Head of caudate nucleus (tissue), 42 donors: ENCODE results near the gene ABHD11.
"Not testable (repeated sequence)": the region's sequence is repeated elsewhere in the genome, so short reads cannot be mapped to it uniquely, and the experiment has no call there.

Experiments used
- DNase-seq, 42 donors: peaks; one replicate each; pipeline versions ENCODE4 v3.0.0 to v3.0.0-alpha.2; 2020 to 2021; ENCODE audit warnings: mixed read lengths in 7 of 42
- intact Hi-C: fragments of 100-400 bp; cut with DNase I; formaldehyde crosslinking; loops from one replicate; pipeline ENCODE4 v1.15.0; 2022

Gene ABHD11

DNA sequence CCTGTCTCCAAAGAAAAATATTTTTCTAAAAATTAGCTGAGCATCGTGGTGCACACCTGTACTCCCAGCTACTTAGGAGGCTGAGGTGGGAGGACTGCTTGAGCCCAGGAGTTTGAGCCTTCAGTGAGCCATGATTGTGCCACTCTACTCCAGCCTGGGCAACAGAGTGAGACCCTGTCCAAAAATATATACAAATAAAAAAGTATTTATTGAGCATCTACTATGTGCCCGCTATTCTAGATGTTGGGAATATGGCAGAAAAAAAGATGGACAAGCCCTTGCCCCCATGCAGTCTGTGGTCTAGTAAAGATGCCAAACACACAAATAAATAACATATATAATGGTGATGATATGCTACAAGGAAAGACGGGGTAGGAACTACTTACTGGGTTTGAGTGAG lies 14.8 kb downstream of the ABHD11 start:
- no peak for DNase-seq
- intact Hi-C loops, result no loop called here

DNA sequence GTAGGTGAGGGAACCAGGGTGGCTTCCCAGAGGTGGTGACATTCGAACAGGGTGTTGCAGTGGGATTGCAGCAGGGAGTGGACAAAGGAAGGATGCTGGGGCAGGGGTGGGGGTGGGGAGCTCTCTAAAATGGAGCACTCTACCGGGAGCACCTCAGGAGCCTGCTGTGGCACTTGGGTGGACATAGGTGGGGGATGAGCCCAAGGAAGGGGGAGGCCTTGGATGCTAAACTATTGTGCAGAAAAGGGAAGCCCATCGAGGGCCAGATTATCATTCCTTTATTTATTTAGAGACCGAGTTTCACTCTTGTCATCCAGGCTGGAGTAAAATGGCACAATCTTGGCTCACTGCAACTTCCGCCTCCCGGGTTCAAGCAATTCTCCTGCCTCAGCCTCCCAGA lies 15.8 kb downstream of the ABHD11 start:
- no peak for DNase-seq
- intact Hi-C loops, result no loop called here

DNA sequence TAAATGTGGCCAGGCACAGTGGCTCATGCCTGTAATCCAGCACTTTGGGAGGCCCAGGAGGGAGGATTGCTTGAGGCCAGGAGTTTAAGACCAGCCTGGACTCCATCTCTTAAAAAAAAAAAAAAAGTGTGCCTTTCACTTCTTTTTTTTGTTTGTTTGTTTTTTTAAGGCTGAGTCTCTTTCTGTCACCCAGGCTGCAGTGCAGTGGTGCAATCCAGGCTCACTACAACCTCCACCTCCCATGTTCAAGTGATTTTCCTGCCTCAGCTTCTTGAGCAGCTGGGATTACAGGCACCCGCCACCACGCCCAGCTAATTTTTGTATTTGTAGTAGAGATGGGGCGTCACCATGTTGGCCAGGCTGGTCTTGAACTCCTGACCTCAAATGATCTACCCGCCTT lies 16.4 kb downstream of the ABHD11 start:
- intact Hi-C loops, DNase-seq: not testable (repeated sequence)

DNA sequence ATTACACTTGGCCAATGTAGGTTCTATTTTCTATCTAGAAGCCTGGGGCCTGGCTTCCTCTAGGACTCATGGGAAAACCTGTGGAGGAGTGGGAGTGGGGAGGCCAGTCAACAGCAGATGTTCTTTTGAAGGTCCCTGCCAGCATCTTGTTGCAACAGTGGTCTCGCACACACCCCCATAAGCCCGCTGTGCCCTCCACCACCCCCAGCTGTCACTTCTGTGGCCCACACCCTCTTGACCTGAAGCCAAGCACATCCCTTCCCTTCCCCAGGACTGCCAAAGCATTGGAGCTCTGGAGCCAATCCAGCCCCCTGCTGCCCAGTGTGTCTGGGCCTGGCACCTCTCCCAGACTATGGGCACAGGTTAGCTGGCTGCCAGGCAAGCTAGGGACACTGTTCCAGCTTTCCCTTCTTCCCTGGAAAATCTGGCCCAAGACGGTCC lies 17.2 kb downstream of the ABHD11 start:
- peak in 35 of 42 donors; percentile 26 to 80 (median 59) for DNase-seq
- intact Hi-C loops, result no loop called here

DNA sequence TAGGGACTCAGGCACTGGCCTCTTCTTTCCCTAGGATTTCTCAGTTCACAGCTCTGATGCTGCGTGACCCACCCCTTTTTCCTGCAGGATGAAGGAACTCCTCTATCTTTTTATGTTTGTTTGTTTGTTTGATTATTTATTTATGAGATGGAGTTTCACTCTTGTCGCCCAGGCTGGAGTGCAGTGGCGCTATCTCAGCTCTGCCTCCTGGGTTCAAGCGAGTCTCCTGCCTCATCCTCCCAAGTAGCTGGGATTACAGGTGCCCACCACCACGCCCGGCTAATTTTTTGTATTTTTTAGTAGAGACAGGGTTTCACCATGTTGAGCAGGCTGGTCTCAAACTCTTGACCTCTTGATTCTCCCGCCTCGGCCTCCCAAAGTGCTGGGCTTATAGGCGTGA lies 18.2 kb downstream of the ABHD11 start:
- intact Hi-C loops, DNase-seq: not testable (repeated sequence)

DNA sequence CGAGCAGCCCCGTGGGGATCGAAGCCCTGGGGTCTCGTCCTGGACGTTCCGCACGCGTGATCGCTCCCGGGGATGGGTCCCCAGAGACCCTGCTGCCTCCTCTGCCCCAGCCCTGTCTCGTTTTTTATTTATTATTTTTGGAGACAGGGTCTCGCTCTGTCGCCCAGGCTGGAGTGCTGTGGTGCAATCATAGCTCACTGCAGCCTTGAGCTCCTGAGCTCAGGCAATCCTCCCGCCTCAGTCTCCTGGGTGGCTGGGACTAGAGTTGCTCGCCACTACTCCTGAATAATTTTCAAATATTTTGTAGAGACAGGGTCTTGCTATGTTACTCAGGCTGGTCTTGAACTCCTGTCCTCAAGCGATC lies 18.8 kb downstream of the ABHD11 start:
- DNase-seq, result no peak
- intact Hi-C loops, result loop anchor here (5.0 to 10.0 kb wide), 2 partner anchors 37 to 145 kb away; partner anchors contain the start of genes BUD23, DNAJC30 and TBL2

DNA sequence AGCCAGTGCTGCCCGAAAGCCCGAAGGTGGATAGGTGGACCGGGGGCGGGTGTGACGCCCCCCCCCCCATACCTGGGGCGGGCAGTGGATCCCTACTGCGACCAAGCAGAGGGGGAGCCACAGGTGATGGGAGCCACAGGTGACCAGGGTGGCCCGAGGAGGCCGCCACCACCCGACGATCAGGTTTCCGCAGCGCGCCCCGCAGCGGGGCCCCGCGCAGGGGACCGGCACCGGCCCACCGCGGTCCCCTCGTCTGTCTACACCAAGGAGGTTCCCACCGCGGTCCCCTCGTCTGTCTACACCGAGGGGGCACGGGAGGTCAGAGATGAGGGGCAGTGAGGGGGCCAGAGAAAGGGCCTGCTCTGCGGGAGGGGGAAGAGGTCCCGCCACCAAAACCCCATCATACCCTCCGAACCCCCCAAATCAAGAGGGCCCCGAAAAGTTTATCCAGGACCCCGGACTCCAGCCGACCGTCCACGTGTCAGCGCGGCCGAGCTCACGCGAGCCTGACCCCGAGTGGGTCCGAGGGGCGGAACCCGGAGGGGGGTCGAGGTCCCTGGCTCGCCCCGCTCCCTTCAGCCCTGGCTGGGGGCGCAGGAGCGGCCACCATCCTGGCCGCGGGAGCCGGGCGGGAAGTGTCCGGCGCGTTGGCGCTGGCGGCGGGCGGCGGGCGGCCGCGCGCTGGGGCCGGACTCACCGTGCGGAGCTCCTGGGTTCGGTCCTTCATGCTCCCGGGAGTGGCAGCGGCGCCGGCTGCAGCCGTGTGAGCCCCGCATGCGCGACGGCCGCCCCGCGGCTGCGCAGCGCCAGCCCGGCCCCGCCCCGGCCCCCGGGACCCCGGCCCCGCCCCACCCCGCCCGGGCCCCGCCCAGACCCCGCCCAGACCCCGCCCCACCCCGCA lies 19.4 kb downstream of the ABHD11 start, which contains the start of gene STX1A:
Gene STX1A (minus strand): TSS at position 765 of the 901 bp plus-strand sequence. CDS start 38 bp downstream, at position 727.
- DNase-seq, result peak in 40 of 42 donors; percentile 47 to 85 (median 67)
- intact Hi-C loops, result loop anchor here (5.0 to 10.0 kb wide), 2 partner anchors 37 to 144 kb away; partner anchors contain the start of genes BUD23, DNAJC30 and TBL2

DNA sequence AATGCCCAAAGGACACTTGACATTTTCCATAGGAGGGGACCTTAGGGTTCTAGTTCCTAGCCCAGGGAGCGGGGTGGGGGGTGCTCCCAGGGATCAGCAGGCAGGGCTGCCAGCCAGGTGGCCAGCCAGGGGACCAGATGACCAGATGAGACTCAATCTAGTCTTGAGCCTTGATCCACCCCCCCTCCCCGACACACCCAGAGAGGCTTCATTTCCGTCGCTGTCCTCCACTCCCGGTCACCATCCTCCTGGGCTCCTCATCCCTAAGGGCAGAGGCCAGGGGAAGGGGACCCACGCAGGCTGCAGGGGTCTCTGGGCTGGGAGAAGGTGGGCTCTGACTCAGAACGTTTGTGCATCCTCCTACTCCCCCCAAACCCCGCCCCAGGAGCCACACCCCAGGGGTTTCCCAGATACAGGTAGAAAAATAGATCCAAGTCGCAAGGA lies 20.1 kb downstream of the ABHD11 start:
- intact Hi-C loops, result loop anchor here (5.0 to 10.0 kb wide), 2 partner anchors 36 to 144 kb away; partner anchors contain the start of genes BUD23, DNAJC30 and TBL2
- DNase-seq, result no peak

DNA sequence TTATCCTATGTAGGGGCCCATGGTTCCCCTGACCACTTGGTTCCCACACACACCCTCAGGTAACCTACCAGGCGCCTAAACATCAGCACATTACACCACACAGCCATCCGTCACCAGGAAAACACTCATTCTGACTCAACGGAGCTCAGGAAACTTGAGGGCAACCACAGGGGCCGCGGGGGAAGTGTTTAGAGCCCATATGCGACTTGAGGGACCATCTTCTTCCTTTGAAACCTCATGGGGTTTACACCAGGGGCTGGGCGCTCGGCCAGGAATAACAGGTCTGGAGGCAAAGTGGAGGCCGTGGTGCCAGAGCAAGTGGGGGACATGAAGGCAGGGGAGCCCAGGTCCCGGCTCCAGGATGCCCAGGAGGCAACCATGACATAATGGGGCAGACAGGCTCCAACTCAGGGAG lies 20.6 kb downstream of the ABHD11 start:
- intact Hi-C loops, result loop anchor here (5.0 to 10.0 kb wide), 2 partner anchors 36 to 143 kb away; partner anchors contain the start of genes BUD23, DNAJC30 and TBL2
- DNase-seq, result peak in 1 of 42 donors; percentile 38

DNA sequence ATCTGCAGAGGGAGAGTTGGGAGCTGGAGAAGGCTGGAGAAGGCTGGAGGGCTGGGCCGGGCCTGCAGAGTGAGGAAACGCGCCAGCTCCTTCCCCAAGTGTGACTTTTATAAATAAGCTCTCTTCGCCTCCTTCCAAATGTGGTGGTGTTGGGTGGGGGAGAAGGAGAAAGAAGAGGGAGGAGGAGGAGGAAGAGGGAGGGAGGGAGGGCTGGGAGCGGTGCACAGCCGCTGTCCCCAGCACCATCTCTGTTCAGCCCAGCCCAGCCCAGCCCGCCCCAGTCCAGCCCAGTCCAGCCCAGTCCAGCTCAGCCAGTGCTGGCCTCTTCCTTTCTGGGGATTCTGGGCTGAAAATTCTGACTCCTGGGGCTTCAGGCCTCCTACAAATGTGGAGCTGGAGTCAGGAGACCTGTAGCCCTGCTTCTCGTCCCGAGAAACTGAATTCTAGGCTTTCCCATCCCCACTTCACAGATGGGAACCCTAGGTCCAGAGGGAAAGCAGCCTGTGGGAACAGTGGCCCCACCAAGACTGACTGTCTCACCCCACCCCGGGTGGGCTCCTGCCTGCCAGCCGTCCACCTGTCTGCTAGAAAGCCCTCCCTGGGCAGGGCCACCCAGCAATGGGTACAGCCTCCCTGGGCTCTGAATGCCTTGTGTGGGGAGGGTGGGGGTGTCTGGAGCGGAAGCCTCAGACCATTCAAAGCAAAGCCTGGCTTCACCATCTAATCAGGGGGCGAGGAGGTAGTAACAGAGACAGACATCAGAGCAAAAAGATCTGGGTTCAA lies 21.4 kb downstream of the ABHD11 start:
- intact Hi-C loops, result loop anchor here (5.0 to 10.0 kb wide), 2 partner anchors 35 to 142 kb away; partner anchors contain the start of genes BUD23, DNAJC30 and TBL2
- no peak for DNase-seq

DNA sequence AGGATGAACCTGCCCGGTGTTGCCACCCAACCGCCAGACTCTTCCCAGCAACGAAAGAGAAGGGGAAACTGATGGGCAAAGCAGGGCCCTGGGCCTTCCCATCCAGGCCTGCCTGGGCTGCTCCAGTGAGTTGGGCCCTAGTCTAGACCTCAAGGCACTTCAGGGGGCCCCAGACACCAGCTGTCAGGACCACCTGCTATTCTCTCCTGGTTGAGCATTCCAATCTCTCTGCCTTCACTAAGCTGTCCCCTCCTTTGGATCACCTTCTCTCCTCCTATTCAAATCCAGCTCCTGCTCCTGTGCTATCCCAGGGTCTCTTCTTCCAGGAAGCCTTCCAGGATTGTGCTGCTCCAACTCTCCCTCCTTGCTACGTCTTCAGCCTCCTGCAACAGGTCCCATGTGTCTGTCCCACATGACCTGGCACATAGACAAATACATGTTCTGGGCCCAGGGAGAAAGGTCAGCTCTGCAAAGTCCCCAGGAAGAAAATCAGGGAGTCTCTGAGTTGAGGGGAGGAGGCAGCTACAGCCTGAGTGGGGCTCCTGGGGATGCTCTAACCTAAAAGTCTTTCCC lies 22.2 kb downstream of the ABHD11 start:
- intact Hi-C loops, result loop anchor here (5.0 to 10.0 kb wide), 2 partner anchors 34 to 142 kb away; partner anchors contain the start of genes BUD23, DNAJC30 and TBL2
- DNase-seq, result no peak

DNA sequence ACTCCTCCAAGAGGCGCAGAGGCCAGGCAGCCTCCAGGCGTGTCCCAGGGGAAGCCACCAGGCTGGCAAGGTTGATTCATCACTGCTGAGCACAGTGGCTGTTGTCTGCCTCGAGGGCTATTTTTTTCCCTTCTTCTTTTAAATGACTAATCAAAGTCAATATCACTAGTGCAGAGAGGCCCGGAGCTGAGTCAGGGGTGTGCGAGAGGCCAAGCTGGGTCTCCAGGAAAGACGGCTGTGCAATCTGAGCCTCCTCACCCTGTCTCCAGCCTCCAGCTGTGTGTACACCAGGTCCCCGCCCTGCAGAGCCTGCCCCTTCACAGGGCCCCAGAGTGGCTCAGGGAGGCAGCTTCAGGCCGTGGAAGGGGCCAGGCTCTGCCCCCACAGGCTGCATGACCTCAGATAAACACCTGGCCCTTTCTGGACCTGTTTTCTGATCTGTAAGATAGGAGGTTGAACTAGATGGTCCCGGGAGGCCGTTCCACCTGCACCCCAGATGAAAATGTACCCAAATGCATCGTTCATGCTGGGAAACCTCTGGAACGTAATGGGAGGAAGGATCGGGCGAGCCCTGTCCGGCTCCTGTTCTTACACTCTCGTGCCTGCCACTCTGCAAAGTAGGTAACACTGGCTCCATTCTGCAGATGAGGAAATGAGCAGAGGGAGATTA lies 22.8 kb downstream of the ABHD11 start:
- no peak for DNase-seq
- intact Hi-C loops, result loop anchor here (5.0 to 10.0 kb wide), 2 partner anchors 33 to 141 kb away; partner anchors contain the start of genes BUD23, DNAJC30 and TBL2

DNA sequence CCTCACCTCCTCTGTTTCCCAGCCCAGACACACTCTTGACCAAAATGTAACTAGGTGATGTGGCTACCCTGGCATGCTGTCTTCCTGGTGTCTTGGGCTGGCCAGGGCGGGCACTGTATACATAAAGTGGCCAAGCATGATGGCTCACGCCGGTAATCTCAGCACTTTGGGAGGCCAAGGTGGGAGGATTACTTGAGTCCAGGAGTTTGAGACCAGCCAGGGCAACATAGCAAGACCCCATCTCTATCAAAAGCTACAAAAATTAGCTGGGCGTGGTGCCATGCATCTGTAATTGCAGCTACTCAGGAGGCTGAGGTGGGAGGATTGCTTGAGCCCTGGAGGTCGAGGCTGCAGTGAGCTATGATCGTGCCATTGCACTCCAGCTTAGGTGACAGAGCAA lies 25.3 kb downstream of the ABHD11 start:
- intact Hi-C loops, result loop anchor here (10.0 kb wide), 1 partner anchor 139 kb away; the partner anchor contains the start of gene TBL2
- DNase-seq, result not testable (repeated sequence)

DNA sequence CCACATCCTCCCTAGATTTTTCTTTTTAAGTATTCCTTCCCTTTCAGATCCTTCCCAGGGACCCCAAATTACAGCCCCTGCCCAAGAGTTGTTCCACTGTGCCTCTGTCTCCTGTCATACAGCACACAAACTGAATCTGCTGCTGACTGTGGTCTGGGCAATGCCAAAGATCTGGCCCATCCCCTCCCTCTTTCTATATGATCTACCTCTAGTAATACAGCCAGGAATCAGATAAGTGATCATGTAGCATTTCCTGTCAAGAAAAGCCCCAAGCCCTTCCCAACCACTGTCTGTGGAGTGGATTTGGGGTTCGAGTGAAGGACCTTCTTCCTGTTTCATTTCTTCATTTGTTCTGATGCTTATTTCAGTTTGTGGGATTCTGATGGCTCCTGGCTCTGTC lies 25.8 kb downstream of the ABHD11 start:
- intact Hi-C loops, result loop anchor here (10.0 kb wide), 1 partner anchor 138 kb away; the partner anchor contains the start of gene TBL2

DNA sequence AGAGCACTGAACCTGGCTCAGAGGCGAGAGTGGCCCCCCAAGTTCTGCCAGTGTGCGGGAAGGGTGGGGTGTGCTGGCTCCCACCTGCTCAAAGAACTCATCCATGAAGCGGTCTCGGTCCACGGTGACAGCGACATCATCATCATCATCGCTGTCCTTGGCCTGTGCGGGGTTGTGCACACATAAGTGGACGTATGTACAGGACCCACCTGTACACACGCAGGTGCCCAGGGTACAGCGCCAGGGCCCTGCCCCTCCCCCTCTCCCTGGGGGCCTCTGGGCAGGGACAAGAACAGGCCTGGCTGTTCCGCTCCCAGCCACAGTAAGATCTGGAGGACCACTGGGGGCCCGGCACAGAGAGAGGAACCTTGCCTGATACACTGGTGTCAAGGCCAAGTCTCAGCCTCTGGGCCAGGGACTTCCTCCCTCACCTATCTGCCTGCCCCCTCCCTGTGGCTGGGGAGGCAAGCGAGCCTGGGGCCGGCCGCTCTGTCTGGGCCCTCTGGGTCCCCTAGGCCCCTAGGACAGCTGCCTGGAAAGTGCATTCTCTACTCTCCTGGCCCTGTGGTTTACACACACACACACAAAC lies 29.5 kb downstream of the ABHD11 start:
- intact Hi-C loops, result no loop called here
- DNase-seq, result no peak

More for the DNA sequence above, 25.8 kb downstream of the ABHD11 start:
- no peak for DNase-seq

DNA sequence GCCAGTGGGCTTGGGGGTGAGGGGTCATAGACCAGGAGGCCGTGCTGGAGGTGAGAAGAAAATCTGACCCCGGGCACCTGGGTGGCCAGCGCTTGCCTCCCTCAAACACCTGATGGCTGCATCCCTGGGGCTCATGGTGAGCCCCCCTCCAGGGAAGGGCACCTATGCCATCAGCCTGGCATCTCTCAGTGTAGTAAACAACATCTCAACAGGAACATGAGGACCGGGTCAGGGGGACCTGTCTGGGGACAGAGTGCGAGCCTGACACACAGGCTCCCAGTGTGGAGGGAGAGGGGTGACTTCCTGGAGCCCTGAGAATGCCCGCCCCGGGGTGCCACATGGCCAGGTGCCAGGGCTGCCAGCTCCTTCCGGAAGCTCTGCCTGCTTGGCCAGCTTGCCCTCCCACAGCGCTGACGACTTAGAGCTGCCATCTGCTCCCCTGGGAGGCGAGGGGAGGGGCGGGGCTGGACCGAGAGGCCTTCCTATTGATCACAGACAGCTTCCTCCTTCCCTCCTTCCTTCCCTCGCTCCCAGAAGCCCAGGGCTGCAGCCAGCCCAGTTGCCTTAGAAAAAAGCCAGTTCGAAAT lies 31.5 kb downstream of the ABHD11 start:
- DNase-seq, result peak in 30 of 42 donors; percentile 18 to 65 (median 48)

More for the DNA sequence above, 31.5 kb downstream of the ABHD11 start:
- intact Hi-C loops, result no loop called here
